Activated naive CD8-positive, alpha-beta T cell (primary cell): ENCODE data around the gene SPEN.
A peak's percentile ranks its signal among the peaks of the same experiment; 100 is the strongest.

ENCODE experiments used
- H3K27ac Mint-ChIP-seq: one replicate; pipeline ENCODE4 v1.8.0; 2021; ENCODE audit warnings: mixed read lengths
- H3K27me3 Mint-ChIP-seq: one replicate; pipeline ENCODE4 v1.8.0; 2021; ENCODE audit warnings: mixed read lengths
- H3K36me3 Mint-ChIP-seq: one replicate; pipeline ENCODE4 v1.8.0; 2021; ENCODE audit warnings: mixed read lengths
- H3K4me1 Mint-ChIP-seq: one replicate; pipeline ENCODE4 v1.8.0; 2021; ENCODE audit warnings: low read depth, mixed read lengths
- H3K4me3 Mint-ChIP-seq: one replicate; pipeline ENCODE4 v1.8.0; 2021; ENCODE audit warnings: mild to moderate bottlenecking, mixed read lengths
- H3K9me3 Mint-ChIP-seq: one replicate; pipeline ENCODE4 v1.8.0; 2021; ENCODE audit warnings: low read depth, mixed read lengths

The SPEN gene

DNA sequence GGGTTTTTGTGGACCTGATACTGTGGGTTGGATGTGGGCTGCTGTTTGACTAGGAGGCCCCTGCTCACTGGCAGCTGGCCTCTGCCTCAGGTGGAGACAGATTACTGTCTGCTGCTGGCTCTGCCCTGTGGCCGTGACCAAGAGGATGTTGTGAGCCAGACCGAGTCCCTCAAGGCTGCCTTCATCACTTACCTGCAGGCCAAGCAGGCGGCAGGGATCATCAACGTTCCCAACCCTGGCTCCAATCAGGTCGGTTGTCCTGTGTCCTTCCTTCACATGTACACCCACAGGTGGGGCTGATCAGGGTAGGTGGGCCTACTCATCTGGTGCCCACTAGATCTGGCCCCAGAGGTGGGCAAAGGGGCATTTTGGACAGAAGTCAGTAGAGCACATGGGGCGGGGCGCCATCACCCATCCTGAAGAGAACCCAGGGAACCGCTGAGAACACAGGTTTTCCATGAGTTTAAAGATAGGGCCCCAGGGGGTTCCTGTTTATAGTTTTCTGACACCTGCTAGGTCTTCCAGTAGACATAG, 91.2 kb downstream of the SPEN start:
- Mint-ChIP-seq H3K27ac (peak overlapping the region; percentile 84), H3K36me3 (no peaks in the 10 kb centered on the region), H3K4me1 (peaks cover 4% of the 10 kb centered on the region)

DNA sequence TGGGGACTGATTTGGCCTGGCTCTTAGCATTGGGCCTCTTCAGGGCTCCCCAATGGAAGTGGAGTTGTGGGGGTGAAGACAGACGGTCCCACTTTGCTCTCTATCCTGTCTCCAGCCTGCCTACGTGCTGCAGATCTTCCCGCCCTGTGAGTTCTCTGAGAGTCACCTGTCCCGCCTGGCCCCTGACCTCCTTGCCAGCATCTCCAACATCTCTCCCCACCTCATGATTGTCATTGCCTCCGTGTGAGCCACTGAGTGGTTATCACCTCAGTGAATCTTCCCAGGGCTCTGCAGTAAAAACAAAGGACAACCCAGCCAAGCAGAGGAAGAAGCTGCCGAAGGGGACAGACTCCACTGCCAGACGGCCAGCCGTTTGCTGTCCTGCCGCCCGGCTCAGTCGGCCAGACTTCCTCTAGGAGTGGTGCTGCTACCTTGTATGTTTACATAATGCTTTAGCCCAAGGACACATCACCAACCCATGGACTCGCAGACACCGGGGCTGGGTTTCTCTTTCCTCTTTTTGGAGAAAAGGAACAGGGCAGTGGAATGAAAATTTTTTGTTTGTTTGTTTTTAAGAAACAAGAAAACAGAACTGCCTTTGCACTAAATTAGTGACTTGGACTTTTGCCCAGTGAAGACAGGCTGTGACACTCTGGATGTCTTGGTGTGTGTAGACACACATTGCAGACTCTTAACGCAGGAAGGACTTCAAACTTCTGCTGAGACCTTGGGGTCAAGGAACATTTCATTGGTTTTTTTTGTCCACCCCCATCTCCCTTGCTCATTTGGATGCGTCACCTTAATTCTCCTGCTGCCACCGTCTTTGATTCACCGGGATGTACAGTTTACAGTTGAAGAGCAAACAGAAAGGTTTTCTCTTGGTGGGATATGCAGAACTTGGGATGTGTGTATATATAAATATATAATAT, 91.9 kb downstream of the SPEN start:
- H3K27ac Mint-ChIP-seq, result peak overlapping the region; percentile 84
- H3K4me3 Mint-ChIP-seq, result no peak overlapping the region
- no peaks in the 10 kb centered on the region for H3K9me3 Mint-ChIP-seq
- H3K27me3 Mint-ChIP-seq, result no peaks in the 10 kb centered on the region
- H3K4me1 Mint-ChIP-seq, result peaks cover 4% of the 10 kb centered on the region
- no peaks in the 10 kb centered on the region for H3K36me3 Mint-ChIP-seq

More for the DNA sequence above, 91.2 kb downstream of the SPEN start:
- Mint-ChIP-seq H3K9me3 (no peaks in the 10 kb centered on the region), H3K27me3 (no peaks in the 10 kb centered on the region), H3K4me3 (no peak overlapping the region)

DNA sequence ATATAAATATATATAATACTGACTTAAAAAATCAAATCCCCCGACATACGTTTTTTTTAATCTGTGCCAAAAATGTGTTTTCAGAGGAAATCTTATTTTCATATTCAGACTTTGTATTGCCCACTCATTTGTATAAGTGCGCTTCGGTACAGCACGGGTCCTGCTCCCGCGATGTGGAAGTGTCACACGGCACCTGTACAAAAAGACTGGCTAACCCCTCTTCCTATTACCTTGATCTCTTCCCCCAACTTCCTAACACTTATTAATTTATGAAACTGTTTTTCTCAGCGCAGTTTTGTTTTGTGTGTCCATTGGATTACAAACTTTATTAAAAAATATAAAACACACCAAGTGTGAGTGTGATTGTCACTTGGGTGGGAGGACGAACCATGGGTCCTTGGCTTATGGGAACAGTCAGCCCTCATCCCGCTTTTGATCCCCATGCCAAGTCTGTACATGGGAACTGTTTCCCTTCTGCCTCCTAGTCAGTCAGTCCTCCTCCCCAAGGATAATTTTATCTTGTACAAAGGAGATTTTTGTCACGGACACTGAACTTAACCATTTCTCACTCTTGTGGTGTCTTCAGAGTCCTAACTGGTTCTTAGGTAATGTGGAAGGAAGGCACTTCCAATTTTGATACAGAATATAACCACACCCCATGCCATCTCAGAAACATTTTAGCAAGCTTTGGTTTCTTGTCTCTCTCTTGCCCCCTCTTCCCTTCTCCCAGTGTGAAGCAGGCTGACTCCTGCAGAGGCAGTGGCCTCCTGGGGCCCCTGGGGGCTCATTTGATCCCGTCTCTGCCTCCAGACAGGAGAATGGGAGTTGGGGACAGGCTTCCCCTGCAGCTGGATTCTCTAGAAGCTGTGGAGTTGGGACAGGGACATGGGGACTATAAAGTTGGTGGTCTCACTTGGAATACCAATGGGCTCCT, 92.9 kb downstream of the SPEN start:
- no peaks in the 10 kb centered on the region for H3K27me3 Mint-ChIP-seq
- peak overlapping the region; percentile 13 for H3K27ac Mint-ChIP-seq
- H3K4me1 Mint-ChIP-seq, result peaks cover 4% of the 10 kb centered on the region
- H3K36me3 Mint-ChIP-seq, result no peaks in the 10 kb centered on the region
- H3K4me3 Mint-ChIP-seq, result no peak overlapping the region
- no peaks in the 10 kb centered on the region for H3K9me3 Mint-ChIP-seq

DNA sequence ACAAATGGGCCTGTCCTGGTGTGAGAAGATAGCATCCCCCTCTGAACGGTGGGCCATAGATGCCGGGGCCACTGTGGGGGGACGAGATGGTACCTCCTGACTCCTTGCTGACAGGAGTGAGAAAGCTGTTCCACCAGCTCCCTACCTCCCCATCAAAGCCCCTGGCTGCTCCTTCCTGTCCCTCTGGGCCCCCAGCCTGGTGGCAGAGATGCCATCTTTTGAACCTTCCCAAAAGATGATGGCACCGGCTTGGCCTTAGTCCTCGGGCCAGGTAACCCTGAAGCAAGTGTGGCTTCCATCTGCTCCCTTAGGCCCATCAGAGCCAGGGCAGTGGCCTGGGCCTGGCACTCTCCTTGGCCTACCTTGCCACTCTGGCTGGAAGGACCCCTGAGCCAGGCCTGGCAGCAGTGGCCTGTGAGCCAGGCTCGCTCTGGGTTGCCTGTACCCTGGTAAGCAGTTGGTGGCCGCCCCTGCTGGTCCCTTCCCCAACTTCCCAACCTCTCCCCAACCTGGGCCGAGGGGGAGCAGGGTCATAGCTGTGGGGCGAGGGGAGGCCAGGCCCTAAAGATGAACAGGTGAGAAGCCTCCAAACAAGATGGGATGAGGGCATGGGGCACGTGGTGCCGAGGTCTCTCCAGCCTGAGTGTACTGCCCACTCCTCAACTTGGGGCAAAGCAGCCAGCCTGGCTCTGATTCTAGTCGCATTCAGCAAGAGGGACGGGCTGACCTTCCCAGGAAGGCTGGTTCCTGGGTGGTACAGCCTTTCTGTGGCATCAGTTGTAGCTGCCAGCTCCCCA, 93.7 kb downstream of the SPEN start:
- no peaks in the 10 kb centered on the region for H3K27me3 Mint-ChIP-seq
- peak overlapping the region; percentile 61 for H3K27ac Mint-ChIP-seq
- peaks cover 4% of the 10 kb centered on the region for H3K4me1 Mint-ChIP-seq
- H3K4me3 Mint-ChIP-seq, result no peak overlapping the region
- H3K36me3 Mint-ChIP-seq, result peaks cover under 1% of the 10 kb centered on the region
- H3K9me3 Mint-ChIP-seq, result no peaks in the 10 kb centered on the region

DNA sequence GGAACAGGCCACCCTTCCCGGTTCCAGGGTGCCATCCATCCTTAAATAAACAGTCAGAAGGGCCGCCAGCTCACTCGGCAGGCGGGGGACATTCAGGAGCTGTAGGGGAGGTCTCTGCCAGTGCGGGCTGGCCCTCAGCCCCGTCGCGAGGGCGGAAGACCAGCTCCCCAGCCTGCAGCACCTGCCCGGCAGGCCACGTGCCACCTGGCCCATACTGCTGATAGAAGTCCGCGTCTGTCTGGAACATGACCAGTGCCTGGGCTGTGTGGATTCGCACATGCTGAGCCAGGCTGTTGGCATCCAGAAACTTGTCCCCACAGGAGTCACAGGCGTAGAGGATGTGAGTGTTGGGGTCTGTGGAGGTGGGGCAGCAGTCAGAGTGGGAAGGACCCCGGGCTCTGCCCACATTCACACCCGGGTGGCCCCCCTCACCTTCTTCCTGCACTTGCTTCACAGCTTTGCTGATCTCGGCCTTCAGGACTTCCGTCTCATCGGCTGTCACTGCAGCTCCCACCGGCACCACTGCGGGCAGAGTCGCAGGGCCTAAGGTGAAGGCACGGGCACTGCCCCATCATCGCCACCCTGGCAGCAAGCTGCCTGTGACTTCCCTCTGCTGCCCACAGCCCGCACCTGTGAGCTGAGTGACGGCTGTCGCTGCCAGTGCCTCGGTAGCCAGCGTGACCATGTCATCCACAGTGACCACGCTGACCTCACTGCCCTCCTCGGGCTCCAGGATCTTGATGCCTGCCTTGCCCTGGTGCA, 94.6 kb downstream of the SPEN start:
- Mint-ChIP-seq H3K4me1 (peaks cover 5% of the 10 kb centered on the region), H3K4me3 (no peak overlapping the region), H3K9me3 (no peaks in the 10 kb centered on the region), H3K27ac (peak overlapping the region; percentile 61), H3K36me3 (peaks cover 2% of the 10 kb centered on the region), H3K27me3 (no peaks in the 10 kb centered on the region)

DNA sequence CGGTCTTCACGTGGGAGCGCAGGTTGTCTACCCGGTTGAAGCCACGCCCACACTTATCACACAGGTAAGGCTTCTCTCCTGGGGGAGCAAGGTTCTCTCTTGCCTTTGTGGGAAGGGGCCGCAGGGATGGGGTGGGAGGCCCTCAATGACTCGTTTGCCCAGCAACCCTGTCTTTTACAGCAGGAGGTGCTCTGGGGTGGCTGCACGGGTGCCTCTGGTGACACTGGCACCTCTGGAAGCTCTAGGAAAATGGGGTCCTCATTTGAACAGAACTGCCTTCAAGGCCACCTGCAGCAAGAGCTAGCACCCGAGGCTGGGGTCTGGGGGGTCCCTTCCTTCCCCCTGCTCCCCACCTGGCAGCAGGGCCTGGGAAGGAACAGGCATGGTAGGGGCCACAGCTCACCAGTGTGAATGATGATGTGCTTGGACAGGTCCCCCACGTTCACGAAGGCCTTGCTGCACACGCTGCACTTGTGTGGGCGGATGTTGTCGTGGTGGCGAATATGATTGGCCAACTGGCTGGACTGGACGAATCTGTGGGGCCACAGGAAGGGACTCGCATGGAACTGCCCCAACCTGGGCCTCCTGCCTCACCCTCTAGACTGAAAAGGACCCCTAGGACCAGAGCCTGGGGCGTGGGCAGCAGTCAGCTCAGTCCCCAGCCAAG, 95.3 kb downstream of the SPEN start:
- Mint-ChIP-seq H3K36me3 (peaks cover 2% of the 10 kb centered on the region), H3K27me3 (no peaks in the 10 kb centered on the region), H3K4me1 (peaks cover 5% of the 10 kb centered on the region), H3K4me3 (no peak overlapping the region), H3K27ac (peak overlapping the region; percentile 34), H3K9me3 (no peaks in the 10 kb centered on the region)

DNA sequence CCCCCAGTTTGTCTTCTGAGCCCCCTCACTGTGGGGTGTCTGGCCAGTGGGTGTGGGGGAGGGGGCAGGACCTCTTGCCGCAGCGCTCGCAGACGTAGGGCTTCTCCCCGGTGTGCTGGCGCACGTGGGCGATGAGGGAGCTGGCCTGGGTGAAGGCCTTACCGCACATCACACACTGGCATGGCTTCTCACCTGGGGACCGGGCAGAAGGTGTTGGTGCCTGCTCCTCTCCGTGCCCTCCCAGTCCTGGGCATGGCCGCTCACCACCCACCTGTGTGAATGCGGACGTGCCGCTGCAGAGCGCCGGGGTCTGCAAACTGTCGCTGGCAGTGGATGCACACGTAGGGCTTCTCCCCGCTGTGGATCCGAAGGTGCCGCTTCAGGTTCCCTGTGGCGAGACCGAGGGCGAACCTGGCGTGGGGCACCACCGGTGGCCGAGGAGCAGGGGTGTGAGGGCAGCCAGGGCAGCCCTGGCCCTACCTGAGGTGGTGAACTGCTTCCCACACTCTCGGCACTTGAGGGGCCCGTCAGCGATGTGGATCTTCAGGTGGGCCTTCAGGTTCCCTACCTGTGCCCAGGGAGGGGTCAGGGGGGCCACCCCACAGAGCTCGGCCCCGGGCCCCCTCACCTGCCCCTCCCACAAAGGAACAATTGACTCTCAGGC, 96.0 kb downstream of the SPEN start:
- Mint-ChIP-seq H3K27me3 (no peaks in the 10 kb centered on the region), H3K9me3 (no peaks in the 10 kb centered on the region), H3K36me3 (peaks cover 2% of the 10 kb centered on the region), H3K4me1 (peaks cover 12% of the 10 kb centered on the region), H3K4me3 (no peak overlapping the region), H3K27ac (no peak overlapping the region)

DNA sequence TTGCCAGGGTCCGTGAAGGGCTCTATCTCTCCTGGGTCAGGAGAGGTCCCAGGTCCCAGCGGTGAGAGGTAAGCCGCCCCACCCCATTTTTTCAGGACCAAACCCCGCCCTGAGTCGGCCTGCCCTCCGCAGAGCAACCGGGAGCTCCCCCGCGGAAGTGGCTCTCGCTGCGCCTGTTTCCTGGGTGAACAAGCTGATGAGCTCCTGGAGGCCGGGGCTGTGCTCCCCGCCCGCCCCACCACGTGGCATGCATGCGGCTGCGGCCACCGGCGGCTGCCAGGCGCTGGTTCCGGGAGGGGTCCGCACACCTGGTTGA, 96.4 kb downstream of the SPEN start:
- Mint-ChIP-seq H3K9me3 (no peaks in the 10 kb centered on the region), H3K4me3 (no peak overlapping the region), H3K27me3 (no peaks in the 10 kb centered on the region), H3K4me1 (peaks cover 17% of the 10 kb centered on the region), H3K27ac (no peak overlapping the region), H3K36me3 (peaks cover 3% of the 10 kb centered on the region)

DNA sequence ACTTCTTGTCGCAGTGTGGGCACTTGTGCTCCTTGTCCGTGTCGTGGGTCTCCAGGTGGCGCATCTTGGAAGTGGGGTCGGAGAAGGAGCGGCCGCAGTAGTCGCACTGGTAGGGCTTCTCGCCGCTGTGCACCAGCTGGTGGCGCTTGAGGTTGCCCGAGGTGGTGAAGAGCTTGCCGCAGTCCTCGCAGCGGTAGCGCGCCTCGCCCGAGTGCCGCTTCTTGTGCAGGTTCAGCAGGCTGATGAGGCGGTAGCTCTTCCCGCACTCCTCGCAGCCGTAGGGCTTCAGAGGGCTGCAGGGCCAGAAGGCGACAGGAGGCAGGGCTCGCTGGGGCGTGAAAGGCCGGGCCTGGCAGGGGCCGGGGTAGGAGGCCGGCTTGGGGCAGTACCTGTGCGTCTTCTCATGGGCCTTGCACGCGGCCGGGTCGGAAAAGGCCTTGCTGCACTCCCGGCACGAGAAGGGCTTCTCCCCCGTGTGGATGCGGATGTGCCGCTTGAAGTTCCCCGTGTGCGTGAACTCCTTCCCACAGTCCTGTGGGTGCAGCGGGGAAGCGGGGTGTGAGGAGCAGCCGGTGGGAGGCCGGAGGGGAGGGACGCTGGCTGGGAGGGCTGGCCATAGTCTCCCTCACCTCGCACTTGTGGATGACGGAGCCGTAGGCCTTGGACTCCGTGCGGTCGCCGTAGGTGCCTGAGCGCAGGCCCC, 97.0 kb downstream of the SPEN start:
- Mint-ChIP-seq H3K36me3 (peaks cover 4% of the 10 kb centered on the region), H3K27ac (no peak overlapping the region), H3K27me3 (no peaks in the 10 kb centered on the region), H3K9me3 (no peaks in the 10 kb centered on the region), H3K4me3 (no peak overlapping the region), H3K4me1 (peaks cover 22% of the 10 kb centered on the region)

DNA sequence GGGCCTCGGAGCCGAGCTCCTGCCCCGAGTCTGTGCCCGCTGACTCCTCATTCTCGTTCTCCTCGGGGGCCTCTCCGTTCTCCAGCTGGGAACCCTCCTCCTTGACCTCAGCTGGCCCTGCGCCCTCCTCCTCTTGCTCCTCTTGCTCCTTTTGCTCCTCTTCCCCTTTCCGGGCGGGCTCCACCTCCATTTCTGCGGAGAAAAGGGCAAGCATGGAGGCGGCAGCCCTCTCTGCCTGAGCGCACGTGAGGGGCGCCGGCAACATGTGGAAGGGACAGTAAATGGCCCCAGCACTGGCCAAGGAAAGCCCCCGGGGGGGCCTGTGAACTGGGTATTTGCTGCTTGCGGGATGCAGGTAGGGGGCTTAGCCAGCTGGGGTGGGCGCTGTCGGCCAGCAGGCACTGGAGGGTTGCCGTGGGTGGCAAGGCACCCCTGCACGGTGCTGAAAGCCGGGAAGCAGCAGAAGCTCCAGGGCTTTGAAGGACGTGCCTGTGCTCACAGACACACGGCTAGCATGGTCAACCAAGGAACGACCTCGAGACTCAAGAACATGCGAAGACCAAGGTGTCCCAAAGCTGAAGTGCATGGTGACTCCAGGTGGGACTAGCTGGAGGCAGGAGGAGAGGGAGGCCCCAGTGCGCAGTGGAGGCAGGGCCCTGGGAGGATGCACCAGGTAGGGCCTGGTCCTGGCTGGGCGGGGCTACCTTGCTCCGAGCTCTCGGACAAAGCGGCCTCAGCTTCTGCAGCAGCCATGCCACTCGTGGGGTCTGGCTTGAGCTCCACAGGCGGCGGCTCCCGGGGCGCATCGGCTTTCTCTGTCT, 97.7 kb downstream of the SPEN start:
- H3K27me3 Mint-ChIP-seq, result no peaks in the 10 kb centered on the region
- peaks cover 29% of the 10 kb centered on the region for H3K4me1 Mint-ChIP-seq
- H3K27ac Mint-ChIP-seq, result peak overlapping the region; percentile 54
- no peak overlapping the region for H3K4me3 Mint-ChIP-seq
- H3K36me3 Mint-ChIP-seq, result peaks cover 4% of the 10 kb centered on the region
- H3K9me3 Mint-ChIP-seq, result no peaks in the 10 kb centered on the region

DNA sequence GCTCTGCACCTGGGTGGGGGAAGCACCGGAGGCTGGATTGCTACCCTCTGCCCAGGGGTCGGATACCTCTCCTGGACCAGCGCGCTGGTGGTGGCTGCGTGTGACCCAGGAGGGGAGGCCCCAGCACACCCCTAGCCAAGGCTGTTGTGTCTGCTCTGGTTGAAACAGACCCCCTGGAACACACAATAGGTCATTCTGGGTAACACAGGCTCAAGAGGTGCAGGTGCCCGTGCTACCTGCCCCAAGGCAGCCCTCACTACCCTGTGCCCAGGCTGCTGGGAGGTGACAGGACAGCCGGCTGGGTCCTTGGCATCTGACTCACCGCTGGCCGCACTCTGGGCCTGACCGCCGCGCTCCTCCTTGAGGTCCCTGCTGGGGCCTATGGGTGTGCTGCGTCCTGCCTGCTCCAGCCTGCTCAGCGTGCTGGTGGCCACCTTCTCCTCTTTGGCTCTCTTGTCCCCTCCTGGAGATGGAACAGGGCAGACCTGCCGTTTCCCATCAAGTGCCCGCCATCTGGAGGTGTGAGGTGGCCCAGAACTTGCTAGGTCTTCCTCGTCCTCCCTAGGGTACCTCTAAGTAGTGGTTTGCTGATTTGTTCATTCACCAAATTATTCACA, 98.4 kb downstream of the SPEN start:
- H3K36me3 Mint-ChIP-seq, result peaks cover 4% of the 10 kb centered on the region
- no peaks in the 10 kb centered on the region for H3K27me3 Mint-ChIP-seq
- H3K4me3 Mint-ChIP-seq, result no peak overlapping the region
- peaks cover 37% of the 10 kb centered on the region for H3K4me1 Mint-ChIP-seq
- H3K27ac Mint-ChIP-seq, result peak overlapping the region; percentile 79
- no peaks in the 10 kb centered on the region for H3K9me3 Mint-ChIP-seq
